NCI-H1105 treated with DMSO at 0.1 percent for 48 hours (cell line): Measurements from ENCODE around the gene METTL14.
"Not testable (repeated sequence)": the region's sequence is repeated elsewhere in the genome, so short reads cannot be mapped to it uniquely, and the experiment has no call there.

Source experiments
- DNase-seq: peaks from one replicate; lab custom pipeline; 2025; lab: John Stamatoyannopoulos, UW

The METTL14 gene

GRCh38 chr4:118684873-118685811 lies at the start of gene METTL14:
TSS of gene METTL14 (plus strand) at chr4:118685392. CDS start at chr4:118685535, 143 bp downstream.
- DNase-seq, result peak; percentile 71

- DNase-seq, result not testable (repeated sequence)
These were observed 49.1 kb upstream of the METTL14 start for GRCh38 chr4:118636126-118636525.

- not testable (repeated sequence) for DNase-seq
These were observed 20.5 kb upstream of the METTL14 start for GRCh38 chr4:118664665-118665064.

- not testable (repeated sequence) for DNase-seq
These were observed 16.0 kb upstream of the METTL14 start for GRCh38 chr4:118669220-118669619.

- not testable (repeated sequence) for DNase-seq
These were observed 14.2 kb upstream of the METTL14 start for GRCh38 chr4:118670968-118671367.

GRCh38 chr4:118676128-118676527 lies 9.1 kb upstream of the METTL14 start:
- DNase-seq, result no peak

- DNase-seq, result no peak
These were observed 4.4 kb upstream of the METTL14 start for GRCh38 chr4:118680808-118681207.

GRCh38 chr4:118682928-118683327 lies 2.3 kb upstream of the METTL14 start:
- DNase-seq, result no peak

GRCh38 chr4:118683513-118683912 lies 1.7 kb upstream of the METTL14 start:
- DNase-seq, result no peak

GRCh38 chr4:118703118-118703517 lies 17.9 kb downstream of the METTL14 start:
- DNase-seq, result no peak

GRCh38 chr4:118711052-118711451 lies 25.9 kb downstream of the METTL14 start:
- no peak for DNase-seq

GRCh38 chr4:118712872-118713271 lies 27.7 kb downstream of the METTL14 start:
- DNase-seq, result no peak

- no peak for DNase-seq
These were observed 29.5 kb downstream of the METTL14 start for GRCh38 chr4:118714682-118715081.

GRCh38 chr4:118716304-118716703 lies 31.1 kb downstream of the METTL14 start:
- DNase-seq, result no peak

GRCh38 chr4:118718511-118719170 lies 33.4 kb downstream of the METTL14 start:
- DNase-seq, result no peak

GRCh38 chr4:118721752-118722151 lies 36.6 kb downstream of the METTL14 start:
- no peak for DNase-seq

GRCh38 chr4:118723369-118723768 lies 38.2 kb downstream of the METTL14 start:
- no peak for DNase-seq

- DNase-seq, result no peak
These were observed 42.2 kb downstream of the METTL14 start for GRCh38 chr4:118727360-118727759.

- DNase-seq, result no peak
These were observed 44.4 kb downstream of the METTL14 start for GRCh38 chr4:118729287-118730286.

GRCh38 chr4:118730683-118731082 lies 45.5 kb downstream of the METTL14 start:
- no peak for DNase-seq

GRCh38 chr4:118732591-118733330 lies 47.6 kb downstream of the METTL14 start:
- DNase-seq, result no peak
